NCI-H2081 (cell line): ENCODE measurements around the gene TMEM244.
"Not testable (repeated sequence)": the region's sequence is repeated elsewhere in the genome, so short reads cannot be mapped to it uniquely, and the experiment has no call there.

Source experiments
- DNase-seq, 2 experiments: peaks; one replicate each; lab custom pipeline; 2025; lab: John Stamatoyannopoulos, UW

The TMEM244 gene, protein sequence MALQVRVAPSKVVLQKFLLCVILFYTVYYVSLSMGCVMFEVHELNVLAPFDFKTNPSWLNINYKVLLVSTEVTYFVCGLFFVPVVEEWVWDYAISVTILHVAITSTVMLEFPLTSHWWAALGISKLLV

DNA sequence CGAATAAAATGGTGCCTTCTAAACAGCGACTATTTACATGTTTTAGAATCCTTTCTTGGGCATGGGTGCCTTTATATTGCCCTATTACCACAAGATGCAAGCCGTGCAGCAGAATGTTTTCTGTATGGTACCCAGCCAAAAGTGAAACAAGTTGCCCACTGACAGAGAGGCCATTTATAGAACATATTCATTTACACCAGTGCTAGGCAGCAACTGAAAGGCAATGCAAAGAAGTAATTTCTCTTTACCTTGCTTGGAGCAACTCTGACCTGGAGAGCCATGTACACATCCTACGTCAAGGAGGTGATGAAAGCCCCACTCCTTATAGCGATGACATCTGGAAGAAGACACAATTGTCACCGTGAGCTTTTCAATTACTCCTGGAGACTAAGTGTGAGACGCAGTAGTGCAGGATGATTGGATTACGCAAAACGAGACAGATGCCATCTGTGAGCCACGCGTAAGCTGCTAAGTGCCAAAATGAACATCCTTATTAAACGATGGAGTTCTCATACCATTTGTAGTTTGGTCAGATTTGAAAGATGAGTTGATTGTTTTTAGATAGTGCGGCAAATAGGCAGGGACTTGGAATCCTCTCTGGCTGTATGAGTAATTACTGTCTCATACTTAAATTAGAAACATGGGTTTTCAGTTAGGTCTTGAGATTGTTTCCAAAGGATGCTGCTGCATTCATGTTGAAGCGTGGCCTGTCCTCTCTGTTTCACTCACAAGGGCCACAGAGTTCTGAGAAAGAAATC lies at the start of gene TMEM244:
Gene TMEM244 (minus strand): TSS at position 408 of the 758 bp plus-strand sequence. CDS start 127 bp downstream, at position 281.
- peak in 1 of 2 experiments; percentile 48 for DNase-seq

DNA sequence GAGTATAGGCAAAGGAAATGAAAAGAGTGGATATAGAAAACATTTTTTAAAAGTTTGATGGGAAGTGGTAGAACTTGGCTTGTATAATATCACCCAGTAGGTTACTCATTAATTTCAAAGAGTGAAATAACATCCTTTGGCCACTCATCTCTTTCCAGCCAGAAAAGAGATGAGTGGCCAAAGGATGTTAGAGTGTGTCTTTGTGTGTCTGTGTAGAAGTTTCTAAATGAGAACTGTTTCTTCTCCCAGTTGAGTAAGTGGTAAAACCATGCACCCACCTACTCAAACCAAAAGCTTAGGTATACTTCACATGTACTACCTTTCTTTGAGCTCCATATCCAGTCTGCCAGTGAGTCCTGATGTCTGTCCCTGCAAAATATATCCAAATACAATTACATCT lies 47.7 kb upstream of the TMEM244 start:
- no peak for DNase-seq

DNA sequence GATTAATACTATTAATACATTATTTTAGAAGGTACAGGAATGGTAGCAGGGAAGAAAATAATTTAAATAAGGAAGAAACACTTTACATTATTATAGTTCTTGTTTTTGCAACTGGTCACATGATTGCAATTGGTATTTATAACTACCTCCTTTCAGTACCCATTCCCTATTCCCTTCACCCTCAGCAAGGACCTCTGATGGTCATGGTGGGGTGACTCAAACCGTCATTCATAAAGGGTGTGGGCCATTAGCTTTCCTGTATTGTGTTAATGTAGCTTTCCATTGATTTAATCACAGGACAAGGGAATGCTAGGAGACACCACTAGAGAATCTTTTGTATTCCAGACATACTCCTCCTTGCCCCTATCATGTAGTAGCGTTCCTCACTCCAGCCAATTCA lies 47.2 kb upstream of the TMEM244 start:
- no peak for DNase-seq

DNA sequence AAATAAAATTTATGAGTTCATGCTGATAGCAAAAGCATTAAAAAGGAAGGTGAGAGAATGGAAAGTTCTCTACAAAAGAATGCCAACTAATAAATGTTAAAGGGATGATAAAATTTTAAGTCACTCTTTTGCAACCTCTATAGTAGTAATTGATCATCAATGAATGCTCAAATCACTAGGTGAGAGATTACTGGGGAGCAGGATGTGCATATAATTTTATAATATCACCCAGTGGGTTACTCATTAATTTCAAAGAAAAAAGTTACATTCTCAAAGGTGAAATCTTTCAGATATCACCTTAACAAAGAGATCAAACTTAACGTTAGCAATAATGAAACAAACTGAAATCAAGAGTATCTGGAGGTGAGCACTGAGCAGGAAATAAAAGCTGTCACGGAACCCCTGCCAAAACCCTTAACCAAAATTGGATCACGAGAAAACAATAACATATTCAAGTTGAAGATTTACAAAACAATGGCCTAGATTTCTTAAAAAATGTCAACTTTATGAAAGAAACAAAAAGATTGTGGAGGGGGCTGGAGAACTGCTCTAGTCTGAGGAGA lies 45.5 kb upstream of the TMEM244 start:
- DNase-seq: no peak

DNA sequence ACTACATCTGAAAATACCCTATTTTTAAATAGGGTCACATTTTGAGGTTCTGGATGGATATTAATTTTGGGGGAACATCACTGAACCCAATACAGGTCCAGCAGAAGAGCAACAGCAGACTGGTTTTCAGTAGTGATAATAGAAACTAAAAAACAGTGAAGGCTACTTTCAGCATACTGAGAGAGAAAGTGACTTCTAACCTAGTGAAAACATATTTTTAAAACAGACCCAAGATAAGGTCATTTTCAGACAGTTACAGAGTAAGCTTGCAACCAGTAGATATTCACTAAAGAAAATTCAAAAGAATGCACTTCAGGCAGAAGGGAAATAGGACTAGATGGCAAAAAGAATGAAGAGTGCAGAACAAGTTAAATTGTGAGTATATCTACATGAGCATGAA lies 42.0 kb upstream of the TMEM244 start:
- DNase-seq: no peak

DNA sequence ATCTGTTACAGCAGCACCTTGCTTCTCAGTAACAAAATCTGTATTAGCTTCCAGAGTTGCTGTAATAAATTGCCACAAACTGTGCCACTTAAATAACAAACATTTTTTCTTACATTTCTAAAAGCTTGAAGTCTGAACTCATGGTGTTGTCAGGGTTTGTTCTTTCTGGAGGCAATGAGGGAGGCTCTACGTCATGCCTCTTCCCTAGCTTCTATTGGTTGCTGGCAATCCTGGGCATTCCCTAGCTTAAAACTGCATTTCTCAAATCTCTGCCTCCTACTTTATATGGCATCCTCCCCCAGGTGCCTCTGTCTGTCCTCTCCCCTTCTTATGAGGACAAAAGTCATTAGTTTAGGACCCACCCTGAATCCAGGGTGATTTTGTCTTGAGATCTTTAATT lies 41.6 kb upstream of the TMEM244 start:
- no peak for DNase-seq

DNA sequence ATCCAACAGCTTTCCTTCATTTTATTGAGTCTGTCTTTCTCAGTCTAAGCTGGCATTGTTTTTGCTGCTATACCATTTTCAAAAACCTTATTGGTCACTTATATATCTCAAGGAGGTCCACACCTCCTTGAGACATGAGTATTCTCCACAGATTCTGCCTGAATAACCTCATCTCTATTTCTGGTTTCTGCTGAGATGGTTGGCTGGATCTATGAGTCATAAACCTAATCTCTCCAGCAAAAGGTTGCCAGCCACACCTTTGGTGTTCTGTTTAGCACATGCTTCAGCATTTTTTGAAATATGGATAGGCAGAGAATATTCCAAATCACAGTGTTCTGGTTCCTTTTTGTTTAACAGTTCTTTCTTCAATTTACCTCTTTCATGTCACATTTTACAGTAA lies 40.8 kb upstream of the TMEM244 start:
- DNase-seq: no peak

DNA sequence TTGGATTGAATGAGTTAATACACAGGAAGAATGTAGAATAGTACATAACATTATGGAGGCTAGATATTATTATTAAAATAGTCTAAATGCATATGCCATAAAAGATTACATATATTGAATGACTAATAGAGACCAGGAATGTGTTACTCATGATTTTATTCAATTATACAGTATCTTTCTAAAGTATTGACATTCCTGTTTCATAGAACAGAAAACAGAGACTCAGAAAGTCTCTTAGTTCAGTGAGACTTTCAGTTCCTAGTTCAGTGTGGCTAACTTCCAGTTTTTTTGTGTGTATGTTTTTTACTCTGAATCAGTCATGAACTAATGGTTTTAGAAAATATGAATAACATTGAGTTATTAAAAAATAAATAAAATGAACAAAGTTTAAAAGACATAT lies 34.6 kb upstream of the TMEM244 start:
- no peak for DNase-seq

DNA sequence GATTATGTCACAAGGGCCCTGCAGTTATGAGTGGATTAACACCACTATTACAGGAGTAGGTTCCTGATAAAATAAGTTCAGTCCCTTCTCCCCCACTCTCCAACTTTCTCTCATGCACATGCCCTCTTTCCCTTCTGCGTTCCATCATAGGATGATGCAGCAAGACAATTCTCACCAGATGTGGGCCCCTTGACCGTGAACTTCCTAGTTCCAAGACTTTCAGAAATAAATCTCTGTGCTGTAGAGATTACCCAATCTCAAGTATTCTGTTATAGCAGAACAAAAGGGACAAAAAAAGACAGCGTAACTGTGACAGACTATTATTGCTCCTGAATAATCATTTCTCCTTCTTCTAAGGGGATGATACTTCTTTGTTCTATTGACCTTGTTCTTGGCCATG lies 33.8 kb upstream of the TMEM244 start:
- no peak for DNase-seq

DNA sequence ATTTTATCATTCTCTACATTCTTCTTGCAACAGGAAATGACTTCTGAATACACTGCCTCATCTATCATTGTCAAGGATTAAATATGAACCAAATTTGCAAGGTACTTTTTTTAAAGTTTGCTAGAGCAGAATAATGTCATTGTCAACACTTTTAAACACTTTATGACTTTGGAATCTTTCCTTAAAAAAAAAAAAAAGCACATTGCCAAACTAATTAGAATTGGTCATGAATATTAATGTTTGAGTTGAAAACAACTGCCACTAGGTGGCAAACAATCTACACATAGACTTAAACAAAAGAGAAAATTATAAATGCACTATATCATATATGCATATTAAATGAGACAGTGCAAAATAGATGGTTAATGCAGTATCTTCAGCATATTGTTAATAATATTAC lies 32.5 kb upstream of the TMEM244 start:
- DNase-seq: no peak

DNA sequence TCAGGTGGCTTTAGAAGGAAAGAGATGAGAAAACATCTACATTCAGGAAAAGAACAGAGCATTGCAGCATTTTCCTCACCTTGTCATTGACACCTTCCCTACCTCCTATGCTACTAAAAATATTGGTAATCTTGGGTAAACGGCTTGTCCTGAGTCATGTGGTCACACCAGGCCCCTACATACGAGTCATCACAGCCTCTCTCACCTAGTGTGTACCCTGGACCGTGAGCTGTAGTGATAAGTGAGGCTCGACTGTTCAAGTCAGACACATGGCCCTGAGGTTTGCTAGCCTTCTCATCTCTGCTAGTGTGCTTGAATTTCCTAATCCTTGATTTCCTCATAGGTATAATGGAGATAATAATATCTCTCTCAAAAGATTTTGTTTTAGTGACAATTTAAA lies 29.6 kb upstream of the TMEM244 start:
- no peak for DNase-seq

DNA sequence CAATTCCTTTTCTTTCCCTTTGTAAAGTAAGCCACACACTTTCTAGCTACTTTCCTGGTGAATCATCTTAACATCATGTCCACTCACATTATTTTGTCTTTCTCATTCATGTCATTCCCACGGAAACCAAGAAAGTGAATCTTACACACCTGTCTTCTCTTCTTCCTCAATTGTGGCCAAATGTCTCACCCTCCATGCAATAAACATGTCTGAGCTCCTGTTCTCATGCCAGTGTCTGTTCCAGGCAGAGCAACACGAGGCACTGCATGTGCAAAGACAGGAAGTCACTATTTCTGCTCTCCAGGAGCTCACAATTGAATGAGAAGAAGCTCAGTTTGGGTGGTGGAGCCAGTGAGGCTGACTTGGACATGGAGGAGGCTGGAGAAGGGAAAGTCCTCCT lies 29.0 kb upstream of the TMEM244 start:
- no peak for DNase-seq

DNA sequence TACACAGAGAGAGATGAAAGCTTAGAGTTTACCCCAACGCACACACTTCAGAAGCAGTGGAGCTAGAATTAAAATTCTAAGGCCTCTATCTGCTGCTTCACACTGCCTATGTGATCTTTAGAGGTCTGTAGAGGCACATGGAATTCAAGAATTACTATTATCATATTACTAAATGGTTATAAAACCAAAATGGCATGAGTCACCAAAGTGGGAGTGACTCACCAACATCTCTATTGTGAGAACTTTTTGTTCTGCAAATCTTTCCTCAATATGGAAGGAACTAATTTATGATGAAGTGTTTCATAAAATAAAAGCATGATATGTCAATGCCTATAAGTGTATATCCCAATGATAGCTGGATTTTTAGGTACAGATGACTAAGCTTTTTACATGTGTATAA lies 28.5 kb upstream of the TMEM244 start:
- DNase-seq: no peak

DNA sequence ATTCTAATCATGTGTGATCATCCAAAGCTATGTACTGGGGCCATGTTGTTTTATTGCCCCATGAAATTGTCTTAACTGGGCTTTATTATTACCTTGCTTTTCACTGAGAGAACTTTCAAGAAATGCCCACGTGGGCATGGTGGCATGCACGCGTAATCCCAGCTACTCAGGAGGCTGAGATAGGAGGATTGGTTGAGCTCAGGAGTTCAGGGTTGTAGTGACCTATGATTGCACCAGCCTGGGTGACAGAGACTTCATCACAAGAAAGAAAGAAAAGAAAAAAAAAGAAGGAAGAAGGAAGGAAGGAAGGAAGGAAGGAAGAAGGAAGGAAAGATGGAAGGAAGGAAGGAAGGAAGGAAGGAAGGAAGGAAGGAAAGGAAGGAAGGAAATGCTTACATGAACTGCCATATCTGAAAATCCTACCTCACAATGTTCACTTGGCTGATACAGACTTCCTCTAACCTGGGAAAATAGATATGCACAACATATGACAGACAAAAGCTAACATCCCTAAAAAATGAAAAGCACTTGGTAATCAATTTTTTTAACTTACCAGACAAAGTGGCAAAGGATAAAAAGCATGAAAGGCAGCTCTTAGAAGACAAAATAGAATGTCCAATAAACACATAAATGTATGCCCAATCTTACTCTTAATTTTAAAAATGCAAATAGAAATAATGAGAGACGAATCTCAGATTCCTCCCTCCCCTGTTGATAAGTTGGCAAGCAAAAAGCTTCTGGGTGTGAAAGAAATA lies 25.5 kb upstream of the TMEM244 start:
- DNase-seq: no peak

DNA sequence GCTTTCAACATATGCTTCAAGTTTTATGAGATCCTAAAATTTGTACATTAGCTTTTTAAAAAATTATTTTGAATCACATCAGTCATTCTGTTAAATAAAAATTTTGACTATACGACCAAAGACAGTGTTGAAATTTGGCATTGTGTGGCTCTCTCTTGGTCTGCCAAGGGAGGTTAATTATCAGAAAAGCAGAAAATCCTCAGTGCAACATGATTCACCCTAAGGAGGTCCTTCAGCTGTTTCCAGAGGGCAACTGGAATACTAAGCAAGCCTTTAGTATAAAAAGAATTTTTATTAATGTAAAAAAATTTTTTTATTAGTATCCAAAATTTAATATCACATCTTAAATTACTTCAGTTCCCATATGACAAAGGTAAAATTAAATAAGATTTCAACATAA lies 23.1 kb upstream of the TMEM244 start:
- no peak for DNase-seq

DNA sequence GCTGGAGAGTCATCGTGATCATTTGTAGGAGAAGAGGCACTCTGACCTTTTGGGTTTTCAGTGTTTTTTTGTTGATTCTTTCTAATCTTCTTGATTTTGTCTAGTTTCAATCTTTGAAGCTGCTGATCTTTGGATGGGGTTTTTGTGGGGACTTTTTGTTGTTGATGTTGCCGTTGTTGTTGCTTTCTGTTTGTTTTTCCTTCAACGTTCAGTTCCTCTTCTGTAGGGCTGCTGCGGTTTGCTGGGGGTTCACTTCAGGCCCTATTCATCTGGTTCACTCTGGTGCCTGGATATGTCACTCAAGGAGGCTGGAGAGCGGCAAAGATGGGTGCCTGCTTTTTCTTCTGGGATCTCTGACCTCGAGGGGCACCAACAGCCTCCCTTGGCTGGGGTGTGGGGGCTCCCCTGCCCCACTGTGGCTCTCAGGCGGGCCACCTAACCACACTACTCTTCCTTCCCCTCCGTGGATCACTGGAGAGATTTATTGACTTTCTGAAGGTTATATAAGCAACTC lies 21.5 kb upstream of the TMEM244 start:
- DNase-seq: no peak

DNA sequence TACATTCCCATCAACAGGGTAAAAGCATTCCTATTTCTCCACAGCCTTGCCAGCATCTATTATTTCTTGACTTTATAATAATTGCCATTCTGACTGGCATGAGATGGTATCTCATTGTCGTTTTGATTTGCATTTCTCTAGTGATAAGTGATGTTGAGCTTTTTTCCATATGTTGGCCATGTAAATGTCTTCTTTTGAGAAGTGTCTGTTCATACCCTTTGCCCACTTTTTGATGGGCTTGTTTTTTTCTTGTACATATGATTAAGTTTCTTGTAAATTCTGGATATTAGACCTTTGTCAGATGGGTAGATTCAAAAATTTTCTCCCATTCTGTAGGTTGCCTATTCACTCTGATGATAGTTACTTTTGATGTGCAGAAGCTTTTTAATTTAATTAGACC lies 16.8 kb upstream of the TMEM244 start:
- DNase-seq: not testable (repeated sequence)

DNA sequence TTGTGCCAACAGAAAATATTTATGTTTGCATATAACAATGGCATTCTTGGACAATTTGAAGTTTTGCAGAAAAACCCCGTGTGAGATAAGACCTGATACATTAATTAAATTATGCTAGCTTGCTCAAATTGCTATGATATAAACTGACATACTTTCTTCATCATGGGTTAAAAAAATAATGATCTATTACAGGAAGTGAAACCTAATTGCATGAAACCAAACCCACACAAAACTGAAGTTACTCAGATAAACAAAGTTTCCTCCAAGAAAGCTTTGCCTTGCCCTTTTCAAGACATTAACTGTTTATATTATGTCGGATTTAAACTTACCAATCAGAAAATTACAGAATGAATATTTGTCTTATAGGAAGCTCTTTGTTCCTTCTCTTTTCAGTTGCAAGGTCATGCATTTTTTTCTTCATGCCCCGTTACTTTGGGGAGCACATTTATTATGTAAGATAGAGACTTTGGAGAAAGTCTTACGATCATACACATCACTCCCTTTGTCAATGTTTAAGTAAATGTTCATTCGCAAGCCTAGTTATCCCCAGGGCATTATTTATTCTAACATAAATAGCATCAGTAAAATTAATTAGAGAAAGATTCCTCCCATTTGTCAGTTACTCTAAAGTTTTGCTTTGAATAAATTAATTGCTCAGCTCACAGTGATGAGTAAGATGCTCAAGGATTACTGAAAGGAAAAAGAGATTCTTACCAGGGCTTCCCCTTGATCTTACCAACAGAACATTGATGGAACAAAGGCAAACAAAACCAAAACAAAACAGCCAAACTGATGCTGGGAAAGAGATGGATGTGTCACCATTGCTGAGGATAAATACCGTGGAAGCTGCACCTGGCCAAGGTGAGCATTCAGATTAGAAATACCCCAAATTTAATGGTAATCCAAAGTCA lies 14.8 kb upstream of the TMEM244 start:
- no peak for DNase-seq

DNA sequence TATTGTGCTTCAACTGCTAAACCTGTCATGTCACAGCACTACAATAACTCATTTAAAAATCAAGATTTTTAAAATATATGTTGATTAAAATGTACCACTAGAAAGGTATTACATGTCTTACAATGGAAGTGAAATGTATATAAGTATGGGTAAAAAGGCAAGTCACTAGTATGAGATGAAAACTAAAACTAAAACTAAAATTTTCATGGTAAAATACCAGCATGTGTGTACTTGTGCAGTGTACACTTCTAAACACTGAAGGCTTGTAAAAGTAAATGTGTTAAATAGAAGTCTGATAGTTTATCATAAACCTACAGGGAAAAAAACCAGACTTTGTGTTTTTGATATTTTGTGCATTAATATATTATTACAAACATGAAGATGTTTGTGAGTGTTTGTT lies 13.7 kb upstream of the TMEM244 start:
- no peak for DNase-seq

DNA sequence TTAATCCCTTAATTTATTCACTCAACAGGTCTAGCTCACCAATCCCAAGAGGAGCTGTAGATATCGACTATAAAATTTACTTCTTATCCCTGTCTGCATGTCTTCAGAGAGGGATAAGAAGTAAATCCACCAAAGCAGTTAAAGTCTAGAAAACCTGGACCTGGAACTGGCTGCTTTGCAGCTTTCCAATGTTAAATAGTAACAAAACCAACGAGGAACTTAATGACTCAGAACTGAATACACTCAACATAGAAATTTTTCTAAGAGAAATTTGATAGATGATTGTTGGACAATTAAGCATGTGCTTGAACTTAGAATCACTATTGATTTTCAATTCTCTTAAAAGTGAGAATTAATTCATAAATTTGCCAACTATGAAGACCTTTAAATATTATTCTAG lies 11.5 kb upstream of the TMEM244 start:
- no peak for DNase-seq

DNA sequence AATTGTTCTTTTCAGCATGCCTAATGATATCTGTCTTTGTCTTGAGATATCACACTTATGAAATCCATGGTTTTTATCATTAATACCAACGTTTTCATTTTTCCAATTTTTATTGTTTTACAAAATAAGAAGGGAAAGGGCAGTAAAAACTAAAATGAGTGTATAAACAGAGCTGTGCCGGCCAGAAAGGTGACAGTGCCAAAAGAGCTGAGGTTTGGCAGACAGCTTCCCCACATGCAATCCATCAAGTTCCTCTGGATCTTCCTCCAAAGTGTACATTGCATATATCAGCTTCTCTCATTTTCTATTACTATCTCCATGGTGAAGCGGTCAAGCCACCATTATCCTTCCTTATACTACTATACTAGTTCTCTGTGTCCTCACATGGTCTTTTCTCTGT lies 10.1 kb upstream of the TMEM244 start:
- DNase-seq: no peak

DNA sequence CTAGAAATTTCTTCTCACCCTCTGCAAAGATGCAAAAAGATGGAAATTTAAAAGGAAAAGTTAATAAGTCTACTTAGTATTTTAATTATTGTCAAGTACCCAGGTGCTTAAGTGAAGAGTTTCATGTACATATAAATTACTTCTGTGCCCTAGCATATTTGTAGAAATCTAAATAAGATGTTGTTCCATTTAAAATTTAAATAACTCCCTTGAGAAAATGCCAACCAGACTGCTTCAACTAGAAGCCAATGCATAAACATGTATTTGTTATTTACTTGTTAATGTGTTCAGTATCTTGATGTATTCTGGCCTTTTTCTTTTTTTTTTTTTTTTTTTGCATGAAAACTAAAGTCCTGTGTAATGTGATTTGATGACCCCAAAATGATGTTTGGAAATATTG lies 6.3 kb upstream of the TMEM244 start:
- DNase-seq: no peak
